HG03139 (cell line): ENCODE data around the gene PLAC9.

Source experiments
- ATAC-seq: cut with Tn5 transposase; IDR thresholded peaks from one replicate; pipeline ENCODE4 v1.9.1; 2021; ENCODE audit not compliant: unreplicated experiment

Gene PLAC9

DNA sequence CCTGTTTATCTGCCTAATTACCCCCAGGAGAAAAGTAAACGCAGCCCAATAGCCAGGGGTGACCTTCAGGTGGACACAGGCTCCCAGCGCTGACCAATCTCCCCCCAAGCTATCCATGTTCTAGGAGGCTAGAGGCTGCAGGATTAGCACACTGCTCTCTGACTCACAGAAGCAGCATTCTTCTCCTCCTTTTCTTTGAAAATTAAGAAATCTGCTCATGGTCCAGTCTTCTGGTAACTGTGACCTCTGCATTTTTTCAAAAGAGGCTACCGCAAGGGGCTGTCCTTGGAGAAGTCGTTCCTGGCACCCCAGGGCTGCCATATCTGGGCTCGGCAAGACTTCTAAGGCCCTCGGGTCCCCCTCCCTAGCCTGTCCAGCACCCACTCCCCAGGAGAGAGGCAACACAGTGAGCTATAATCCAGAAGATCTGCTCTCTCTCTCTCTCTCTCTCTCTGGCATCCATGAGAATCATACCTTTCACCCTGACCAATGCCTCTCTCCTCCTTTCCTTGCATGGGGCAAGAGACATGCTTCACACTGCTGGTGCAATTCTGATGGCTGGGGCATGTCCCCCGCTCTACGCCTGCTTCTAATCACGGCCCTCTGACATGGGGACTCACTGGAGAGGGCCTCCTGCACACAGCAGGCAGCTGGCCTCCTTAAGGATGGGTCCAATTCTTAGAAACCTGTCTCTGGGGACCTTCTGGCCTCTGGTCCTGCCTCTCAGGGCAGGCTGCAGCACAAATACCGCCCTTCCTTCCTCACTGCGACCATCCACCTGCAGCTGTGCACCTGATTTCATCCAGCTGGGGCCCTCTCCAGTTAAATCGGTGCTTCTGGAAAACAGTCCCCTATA is 45.5 kb downstream of the PLAC9 start:
- ATAC-seq, result no peak

DNA sequence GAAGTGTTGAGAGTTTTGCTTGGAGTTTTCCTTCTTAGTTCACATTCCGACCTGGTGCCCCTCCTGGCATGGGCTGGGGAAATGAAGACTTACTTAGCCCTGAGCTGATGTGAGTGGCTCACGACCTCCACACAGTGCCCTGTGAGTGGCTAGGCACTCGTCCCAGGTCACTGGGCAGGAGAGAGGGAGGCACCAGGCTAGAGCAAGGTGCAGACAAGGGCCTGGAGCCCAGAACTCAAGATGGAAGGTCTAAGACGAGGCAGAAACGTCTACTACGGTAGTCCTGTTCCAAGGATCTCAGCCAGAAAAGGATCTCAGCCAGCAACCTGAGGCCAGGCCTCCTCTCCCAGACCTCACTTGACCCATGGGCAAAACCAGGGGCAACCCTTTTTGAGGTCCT is 50.5 kb downstream of the PLAC9 start:
- no peak for ATAC-seq

GRCh38 chr10:80183436-80183835 is 50.9 kb downstream of the PLAC9 start:
- no peak for ATAC-seq

GRCh38 chr10:80184291-80184690 is 51.8 kb downstream of the PLAC9 start:
- no peak for ATAC-seq

GRCh38 chr10:80185578-80186299 is 53.2 kb downstream of the PLAC9 start:
- ATAC-seq, result no peak

DNA sequence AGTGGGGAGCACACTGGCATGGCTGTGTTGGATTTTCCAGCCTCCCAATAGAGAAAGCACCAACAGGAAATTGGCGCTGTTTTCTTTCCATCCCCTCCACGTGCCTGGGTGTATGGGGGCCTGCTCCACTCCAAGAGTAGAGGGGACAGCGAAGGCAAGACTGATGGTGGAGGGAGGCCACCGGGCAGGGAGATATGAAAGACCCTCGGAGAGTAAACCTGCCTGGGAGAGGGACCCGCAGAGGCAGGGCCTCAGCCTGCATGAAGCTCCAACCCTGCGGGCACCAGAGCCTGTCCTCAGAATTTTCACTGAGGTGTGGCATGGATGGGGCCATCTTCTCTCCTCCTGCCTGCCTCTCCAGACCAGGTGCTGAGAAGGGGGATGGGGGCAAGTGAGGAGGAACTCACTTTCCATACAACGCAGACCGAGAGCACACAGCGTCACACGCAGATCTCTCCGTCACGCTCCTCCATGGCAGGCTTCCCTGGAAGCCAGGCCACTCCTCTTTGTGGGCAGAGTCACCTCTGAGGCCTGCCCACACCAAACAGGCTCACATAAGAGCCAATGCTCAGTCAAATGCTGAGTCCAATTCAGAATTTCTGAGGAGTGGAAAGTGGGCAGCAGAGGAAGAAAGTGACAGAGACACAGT is 54.0 kb downstream of the PLAC9 start:
- ATAC-seq, result no peak

- ATAC-seq, result no peak
These were observed 54.5 kb downstream of the PLAC9 start for GRCh38 chr10:80187060-80187459.

- peak; percentile 83 for ATAC-seq
These were observed 55.2 kb downstream of the PLAC9 start for GRCh38 chr10:80187465-80188409.

DNA sequence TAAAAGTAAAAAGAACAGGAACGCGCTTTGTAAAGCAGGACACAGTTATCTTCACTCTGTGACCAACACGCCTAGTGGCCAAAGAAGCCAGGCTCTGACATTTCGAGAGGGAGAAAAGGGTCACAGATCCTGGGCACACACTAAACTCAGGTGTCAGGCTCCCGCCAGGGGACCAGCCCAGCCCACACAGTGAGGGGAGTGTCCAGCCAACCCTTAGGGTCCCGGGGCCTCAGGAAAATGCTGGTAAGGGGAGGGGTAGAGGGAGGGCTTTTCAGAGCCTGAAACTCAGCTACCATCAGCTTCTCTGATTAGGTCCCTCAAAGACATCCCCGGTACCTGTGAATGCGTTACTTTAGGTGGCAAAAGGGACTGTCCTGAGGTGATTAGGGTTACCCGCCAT is 56.2 kb downstream of the PLAC9 start:
- no peak for ATAC-seq

GRCh38 chr10:80191589-80192270 is 59.2 kb downstream of the PLAC9 start:
- no peak for ATAC-seq

- no peak for ATAC-seq
These were observed 60.0 kb downstream of the PLAC9 start for GRCh38 chr10:80192553-80192952.

- ATAC-seq, result no peak
These were observed 62.0 kb downstream of the PLAC9 start for GRCh38 chr10:80194373-80195045.
